ENCODE measurements around the gene ABL2.

ABL2 gene

GRCh38 chr1:179094818-179095217 lies 134.7 kb downstream of the ABL2 start:
- DNase-seq (ENCODE audit: low read depth in 2 of 2), result no peak

GRCh38 chr1:179092896-179093461 lies 136.5 kb downstream of the ABL2 start:
- no peak for DNase-seq (ENCODE audit: low read depth in 2 of 2)

GRCh38 chr1:179091691-179092165 lies 137.7 kb downstream of the ABL2 start:
- no peak for DNase-seq (ENCODE audit: low read depth in 2 of 2)

GRCh38 chr1:179090923-179091322 lies 138.6 kb downstream of the ABL2 start:
- no peak for DNase-seq (ENCODE audit: low read depth in 2 of 2)

GRCh38 chr1:179090522-179090921 lies 139.0 kb downstream of the ABL2 start:
- DNase-seq (ENCODE audit: low read depth in 2 of 2), result no peak

GRCh38 chr1:179089827-179090482 lies 139.5 kb downstream of the ABL2 start:
- no peak for DNase-seq (ENCODE audit: low read depth in 2 of 2)

GRCh38 chr1:179087665-179088064 lies 141.8 kb downstream of the ABL2 start:
- DNase-seq (ENCODE audit: low read depth in 2 of 2), result no peak

GRCh38 chr1:179083533-179083932 lies 145.9 kb downstream of the ABL2 start:
- no peak for DNase-seq (ENCODE audit: low read depth in 2 of 2)

- DNase-seq (ENCODE audit: low read depth in 2 of 2), result no peak
These were observed 146.5 kb downstream of the ABL2 start for GRCh38 chr1:179082999-179083335.

- DNase-seq (ENCODE audit: low read depth in 2 of 2), result no peak
These were observed 147.0 kb downstream of the ABL2 start for GRCh38 chr1:179082333-179082998.

- DNase-seq (ENCODE audit: low read depth in 2 of 2), result peak; percentile 58 to 78
These were observed 147.7 kb downstream of the ABL2 start, which contains the start of gene TOR3A for GRCh38 chr1:179081687-179082332. Gene TOR3A, plus strand, starts transcription at chr1:179082070. Its CDS starts 59 bp downstream, at chr1:179082129.

GRCh38 chr1:179080866-179081686 lies 148.4 kb downstream of the ABL2 start:
- DNase-seq (ENCODE audit: low read depth in 2 of 2), result no peak

- peak in 1 of 2 donors; percentile 21 for DNase-seq (ENCODE audit: low read depth in 2 of 2)
These were observed 150.2 kb downstream of the ABL2 start for GRCh38 chr1:179079113-179079761.

- no peak for DNase-seq (ENCODE audit: low read depth in 2 of 2)
These were observed 152.1 kb downstream of the ABL2 start for GRCh38 chr1:179077396-179077795.

GRCh38 chr1:179066471-179066870 lies 163.0 kb downstream of the ABL2 start:
- DNase-seq (ENCODE audit: low read depth in 2 of 2), result no peak

- DNase-seq (ENCODE audit: low read depth in 2 of 2), result no peak
These were observed 167.9 kb downstream of the ABL2 start for GRCh38 chr1:179061360-179062282.

GRCh38 chr1:179058487-179059483 lies 170.7 kb downstream of the ABL2 start:
- no peak for DNase-seq (ENCODE audit: low read depth in 2 of 2)

GRCh38 chr1:179055937-179056336 lies 173.5 kb downstream of the ABL2 start:
- no peak for DNase-seq (ENCODE audit: low read depth in 2 of 2)

GRCh38 chr1:179053486-179053885 lies 176.0 kb downstream of the ABL2 start:
- no peak for DNase-seq (ENCODE audit: low read depth in 2 of 2)

Measured in activated CD4-positive, alpha-beta T cell treated with anti-CD3 and anti-CD28 coated beads for 24 hours (primary cell).